Measurements from ENCODE around the gene TMEM158.

The TMEM158 gene

GRCh38 chr3:45226206-45226915 is at the start of gene TMEM158:
TMEM158 (minus strand) TSS chr3:45226287; CDS start chr3:45226027, 260 bp downstream.
- H3K27me3 ChIP-seq (ENCODE audit: low read depth, low read length) = peaks cover 25% of the 10 kb centered on the region
- H3K4me3 ChIP-seq (ENCODE audit: low read depth in 1 of 2, low read length in 2 of 2) = peak within 1 kb of the TSS; percentile 54 to 56
- H3K9me3 ChIP-seq (ENCODE audit: control insufficient read depth in 1 of 2, low read length in 2 of 2) = no peaks in the 10 kb centered on the region
- peaks cover 0 to 6% of the 10 kb centered on the region in 2 donors for H3K4me1 ChIP-seq (ENCODE audit: control insufficient read depth in 1 of 2, insufficient read depth in 2 of 2, low read length in 2 of 2)
- H3K36me3 ChIP-seq (ENCODE audit: control insufficient read depth in 1 of 2, insufficient read depth in 2 of 2, low read length in 2 of 2) = no peaks in the 10 kb centered on the region
- H3K27ac ChIP-seq (ENCODE audit: low read length) = no peak within 1 kb of the TSS

- Histone ChIP-seq H3K27ac (ENCODE audit: low read length) (no peak overlapping the region), H3K4me3 (ENCODE audit: low read depth in 1 of 2, low read length in 2 of 2) (no peak overlapping the region), H3K4me1 (ENCODE audit: control insufficient read depth in 1 of 2, insufficient read depth in 2 of 2, low read length in 2 of 2) (no peaks in the 10 kb centered on the region), H3K36me3 (ENCODE audit: control insufficient read depth in 1 of 2, insufficient read depth in 2 of 2, low read length in 2 of 2) (no peaks in the 10 kb centered on the region), H3K9me3 (ENCODE audit: control insufficient read depth in 1 of 2, low read length in 2 of 2) (peaks cover 0 to 18% of the 10 kb centered on the region in 2 donors), H3K27me3 (ENCODE audit: low read depth, low read length) (no peaks in the 10 kb centered on the region)
These were observed 49.1 kb upstream of the TMEM158 start for GRCh38 chr3:45275006-45275704.

- Histone ChIP-seq H3K4me3 (ENCODE audit: low read depth in 1 of 2, low read length in 2 of 2) (no peak overlapping the region), H3K27ac (ENCODE audit: low read length) (no peak overlapping the region), H3K4me1 (ENCODE audit: control insufficient read depth in 1 of 2, insufficient read depth in 2 of 2, low read length in 2 of 2) (no peaks in the 10 kb centered on the region), H3K36me3 (ENCODE audit: control insufficient read depth in 1 of 2, insufficient read depth in 2 of 2, low read length in 2 of 2) (no peaks in the 10 kb centered on the region), H3K27me3 (ENCODE audit: low read depth, low read length) (no peaks in the 10 kb centered on the region), H3K9me3 (ENCODE audit: control insufficient read depth in 1 of 2, low read length in 2 of 2) (peaks cover 0 to 18% of the 10 kb centered on the region in 2 donors)
These were observed 47.8 kb upstream of the TMEM158 start for GRCh38 chr3:45273681-45274515.

GRCh38 chr3:45272828-45273470 is 46.9 kb upstream of the TMEM158 start:
- Histone ChIP-seq H3K27ac (ENCODE audit: low read length) (no peak overlapping the region), H3K27me3 (ENCODE audit: low read depth, low read length) (no peaks in the 10 kb centered on the region), H3K4me1 (ENCODE audit: control insufficient read depth in 1 of 2, insufficient read depth in 2 of 2, low read length in 2 of 2) (no peaks in the 10 kb centered on the region), H3K36me3 (ENCODE audit: control insufficient read depth in 1 of 2, insufficient read depth in 2 of 2, low read length in 2 of 2) (no peaks in the 10 kb centered on the region), H3K4me3 (ENCODE audit: low read depth in 1 of 2, low read length in 2 of 2) (no peak overlapping the region), H3K9me3 (ENCODE audit: control insufficient read depth in 1 of 2, low read length in 2 of 2) (peaks cover 0 to 15% of the 10 kb centered on the region in 2 donors)

- H3K36me3 ChIP-seq (ENCODE audit: control insufficient read depth in 1 of 2, insufficient read depth in 2 of 2, low read length in 2 of 2) = no peaks in the 10 kb centered on the region
- H3K9me3 ChIP-seq (ENCODE audit: control insufficient read depth in 1 of 2, low read length in 2 of 2) = peaks cover 0 to 10% of the 10 kb centered on the region in 2 donors
- no peak overlapping the region for H3K4me3 ChIP-seq (ENCODE audit: low read depth in 1 of 2, low read length in 2 of 2)
- no peak overlapping the region for H3K27ac ChIP-seq (ENCODE audit: low read length)
- no peaks in the 10 kb centered on the region for H3K4me1 ChIP-seq (ENCODE audit: control insufficient read depth in 1 of 2, insufficient read depth in 2 of 2, low read length in 2 of 2)
- H3K27me3 ChIP-seq (ENCODE audit: low read depth, low read length) = no peaks in the 10 kb centered on the region
These were observed 46.1 kb upstream of the TMEM158 start for GRCh38 chr3:45272032-45272810.

GRCh38 chr3:45269952-45270351 is 43.9 kb upstream of the TMEM158 start:
- H3K4me3 ChIP-seq (ENCODE audit: low read depth in 1 of 2, low read length in 2 of 2) = no peak overlapping the region
- H3K4me1 ChIP-seq (ENCODE audit: control insufficient read depth in 1 of 2, insufficient read depth in 2 of 2, low read length in 2 of 2) = no peaks in the 10 kb centered on the region
- H3K9me3 ChIP-seq (ENCODE audit: control insufficient read depth in 1 of 2, low read length in 2 of 2) = no peaks in the 10 kb centered on the region
- H3K36me3 ChIP-seq (ENCODE audit: control insufficient read depth in 1 of 2, insufficient read depth in 2 of 2, low read length in 2 of 2) = no peaks in the 10 kb centered on the region
- H3K27ac ChIP-seq (ENCODE audit: low read length) = no peak overlapping the region
- no peaks in the 10 kb centered on the region for H3K27me3 ChIP-seq (ENCODE audit: low read depth, low read length)

GRCh38 chr3:45267097-45267496 is 41.0 kb upstream of the TMEM158 start:
- no peak overlapping the region for H3K4me3 ChIP-seq (ENCODE audit: low read depth in 1 of 2, low read length in 2 of 2)
- H3K4me1 ChIP-seq (ENCODE audit: control insufficient read depth in 1 of 2, insufficient read depth in 2 of 2, low read length in 2 of 2) = no peaks in the 10 kb centered on the region
- H3K27ac ChIP-seq (ENCODE audit: low read length) = no peak overlapping the region
- no peaks in the 10 kb centered on the region for H3K27me3 ChIP-seq (ENCODE audit: low read depth, low read length)
- H3K9me3 ChIP-seq (ENCODE audit: control insufficient read depth in 1 of 2, low read length in 2 of 2) = no peaks in the 10 kb centered on the region
- H3K36me3 ChIP-seq (ENCODE audit: control insufficient read depth in 1 of 2, insufficient read depth in 2 of 2, low read length in 2 of 2) = no peaks in the 10 kb centered on the region

DNA sequence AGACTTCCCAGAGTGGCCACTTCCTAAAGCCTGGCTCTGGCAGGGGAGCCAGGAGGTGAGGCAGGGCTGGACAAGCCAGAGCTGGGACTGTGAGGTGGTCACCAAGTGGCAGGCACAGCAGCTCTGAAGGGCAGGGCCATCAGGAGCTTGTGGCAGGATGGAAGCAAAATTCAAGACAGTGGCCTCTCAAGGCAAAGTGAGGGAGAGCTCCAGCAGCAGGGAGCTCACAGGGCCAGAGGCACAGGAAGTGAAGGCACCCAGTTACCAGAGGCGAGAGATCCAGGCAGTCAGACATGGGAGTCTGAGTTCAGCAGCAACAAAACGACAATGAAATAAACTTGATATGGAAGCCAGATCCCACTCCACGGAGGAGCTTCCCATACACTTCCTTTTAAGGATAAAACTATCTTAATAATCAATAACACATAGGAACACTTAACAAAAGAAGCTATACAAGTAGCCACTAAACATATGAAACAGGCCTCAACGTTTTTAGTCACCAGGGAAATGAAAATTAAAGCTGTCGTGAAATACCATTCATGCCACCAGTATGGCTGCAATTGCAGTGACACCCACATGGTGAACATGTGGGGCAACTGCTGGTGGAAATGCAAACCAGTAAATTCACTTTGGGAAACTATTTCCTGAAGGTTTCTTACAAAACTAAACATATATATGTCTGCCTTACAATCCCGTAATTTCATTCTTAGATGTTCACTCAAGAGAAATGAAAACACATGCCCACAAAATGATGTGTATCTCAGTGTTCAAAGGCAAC is 35.4 kb upstream of the TMEM158 start:
- no peaks in the 10 kb centered on the region for H3K27me3 ChIP-seq (ENCODE audit: low read depth, low read length)
- no peak overlapping the region for H3K4me3 ChIP-seq (ENCODE audit: low read depth in 1 of 2, low read length in 2 of 2)
- H3K4me1 ChIP-seq (ENCODE audit: control insufficient read depth in 1 of 2, insufficient read depth in 2 of 2, low read length in 2 of 2) = no peaks in the 10 kb centered on the region
- no peak overlapping the region for H3K27ac ChIP-seq (ENCODE audit: low read length)
- no peaks in the 10 kb centered on the region for H3K9me3 ChIP-seq (ENCODE audit: control insufficient read depth in 1 of 2, low read length in 2 of 2)
- H3K36me3 ChIP-seq (ENCODE audit: control insufficient read depth in 1 of 2, insufficient read depth in 2 of 2, low read length in 2 of 2) = no peaks in the 10 kb centered on the region

DNA sequence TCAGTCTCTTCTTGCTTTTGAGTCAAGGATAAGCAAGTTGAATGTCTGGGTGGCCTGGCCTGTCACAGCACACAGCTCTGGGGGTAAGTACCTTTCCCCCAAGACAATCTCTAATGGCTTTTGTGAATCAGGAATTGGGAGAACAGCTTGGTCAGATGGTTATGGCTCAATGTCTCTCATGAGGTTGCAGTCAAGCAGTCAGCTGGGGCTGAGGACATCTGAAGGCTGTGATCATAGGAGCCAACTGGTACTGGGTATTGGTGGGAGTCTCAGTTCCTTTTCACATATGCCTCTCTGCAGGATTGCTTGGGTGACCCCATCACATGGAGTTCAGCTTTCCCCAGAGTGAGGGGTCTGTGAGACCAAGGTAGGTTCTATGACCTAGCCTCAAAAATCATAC is 33.0 kb upstream of the TMEM158 start:
- no peaks in the 10 kb centered on the region for H3K4me1 ChIP-seq (ENCODE audit: control insufficient read depth in 1 of 2, insufficient read depth in 2 of 2, low read length in 2 of 2)
- no peaks in the 10 kb centered on the region for H3K9me3 ChIP-seq (ENCODE audit: control insufficient read depth in 1 of 2, low read length in 2 of 2)
- no peaks in the 10 kb centered on the region for H3K27me3 ChIP-seq (ENCODE audit: low read depth, low read length)
- no peak overlapping the region for H3K4me3 ChIP-seq (ENCODE audit: low read depth in 1 of 2, low read length in 2 of 2)
- H3K27ac ChIP-seq (ENCODE audit: low read length) = no peak overlapping the region
- H3K36me3 ChIP-seq (ENCODE audit: control insufficient read depth in 1 of 2, insufficient read depth in 2 of 2, low read length in 2 of 2) = no peaks in the 10 kb centered on the region

- no peaks in the 10 kb centered on the region for H3K27me3 ChIP-seq (ENCODE audit: low read depth, low read length)
- H3K4me1 ChIP-seq (ENCODE audit: control insufficient read depth in 1 of 2, insufficient read depth in 2 of 2, low read length in 2 of 2) = no peaks in the 10 kb centered on the region
- H3K27ac ChIP-seq (ENCODE audit: low read length) = no peak overlapping the region
- H3K4me3 ChIP-seq (ENCODE audit: low read depth in 1 of 2, low read length in 2 of 2) = no peak overlapping the region
- no peaks in the 10 kb centered on the region for H3K36me3 ChIP-seq (ENCODE audit: control insufficient read depth in 1 of 2, insufficient read depth in 2 of 2, low read length in 2 of 2)
- H3K9me3 ChIP-seq (ENCODE audit: control insufficient read depth in 1 of 2, low read length in 2 of 2) = no peaks in the 10 kb centered on the region
These were observed 32.2 kb upstream of the TMEM158 start for GRCh38 chr3:45258317-45258716.
